HEK293 (cell line): Measurements from ENCODE around the gene IL17RC.
"Not testable (repeated sequence)": the region's sequence is repeated elsewhere in the genome, so short reads cannot be mapped to it uniquely, and the experiment has no call there.

ENCODE experiments used
- CTCF ChIA-PET: fragments of 350-600 bp; formaldehyde crosslinking; extraction: SDS; loops from one replicate; lab custom pipeline; 2021; ENCODE audit warnings: antibody characterized with exemption; lab: Yijun Ruan, JAX
- POLR2A ChIA-PET: fragments of 300-600 bp; formaldehyde crosslinking; extraction: SDS; loops from one replicate; lab custom pipeline; 2020; ENCODE audit warnings: antibody characterized with exemption, inconsistent platforms; lab: Yijun Ruan, JAX
- H3K27ac ChIP-seq: fragments of 200-500 bp; sonication (Bioruptor generic); 2 replicates; pipeline ENCODE4 v1.5.1; 2014; ENCODE audit warnings: low read depth, low read length, control low read depth, inconsistent platforms; ENCODE audit errors: extremely low read depth
- H3K36me3 ChIP-seq, 2 experiments: fragments of 200-500 bp in 1 of 2; sonication (Bioruptor generic) in 1 of 2; 1 replicate in 1 of 2; 2 replicates in 1 of 2; pipeline ENCODE4 v1.5.1; 2014 to 2017; ENCODE audit warnings: inconsistent platforms in 2 of 2, low read length in 2 of 2; ENCODE audit not compliant: control insufficient read depth in 2 of 2, insufficient read depth in 1 of 2
- H3K4me1 ChIP-seq: fragments of 200-500 bp; sonication (Bioruptor generic); 2 replicates; pipeline ENCODE4 v1.5.1; 2014; ENCODE audit warnings: mild to moderate bottlenecking, low read length, inconsistent platforms; ENCODE audit not compliant: control insufficient read depth, insufficient read depth
- H3K4me3 ChIP-seq: 2 replicates; pipeline ENCODE4 v1.5.1; 2011; ENCODE audit warnings: low read depth, mild to moderate bottlenecking, control low read depth, low read length, moderate library complexity
- H3K9me3 ChIP-seq: fragments of 200-500 bp; sonication (Bioruptor generic); 2 replicates; pipeline ENCODE4 v1.5.1; 2014; ENCODE audit warnings: low read depth, low read length, inconsistent platforms; ENCODE audit not compliant: control insufficient read depth, insufficient read depth
- BCL11A ChIP-seq: fragments of 450-650 bp; formaldehyde crosslinking; IDR thresholded peaks from 2 replicates; pipeline ENCODE4 v1.5.1; 2016; ENCODE audit warnings: low read depth, missing biosample characterization, missing genetic modification characterization
- KLF1 ChIP-seq: fragments of 450-650 bp; formaldehyde crosslinking; IDR thresholded peaks from 2 replicates; pipeline ENCODE4 v1.5.1; 2016; ENCODE audit warnings: missing biosample characterization, missing genetic modification characterization
- SCRT1 ChIP-seq: fragments of 450-650 bp; formaldehyde crosslinking; IDR thresholded peaks from 2 replicates; pipeline ENCODE4 v1.5.1; 2016; ENCODE audit warnings: missing biosample characterization, missing genetic modification characterization, borderline replicate concordance
- SCRT2 ChIP-seq: fragments of 450-650 bp; formaldehyde crosslinking; IDR thresholded peaks from 2 replicates; pipeline ENCODE4 v1.5.1; 2016; ENCODE audit warnings: missing biosample characterization, missing genetic modification characterization
- ZBTB8A ChIP-seq: fragments of 450-650 bp; formaldehyde crosslinking; IDR thresholded peaks from 2 replicates; pipeline ENCODE4 v1.5.1; 2016; ENCODE audit warnings: missing biosample characterization, missing genetic modification characterization
- ZNF311 ChIP-seq: fragments of 450-650 bp; formaldehyde crosslinking; IDR thresholded peaks from 2 replicates; pipeline ENCODE4 v1.5.1; 2017; ENCODE audit warnings: missing biosample characterization, missing genetic modification characterization, borderline replicate concordance
- ZNF335 ChIP-seq: fragments of 450-650 bp; formaldehyde crosslinking; conservative IDR thresholded peaks from 2 replicates; pipeline ENCODE4 v1.5.1; 2016; ENCODE audit warnings: missing biosample characterization, missing genetic modification characterization
- ZNF394 ChIP-seq: fragments of 450-650 bp; formaldehyde crosslinking; IDR thresholded peaks from 2 replicates; pipeline ENCODE4 v1.5.1; 2016; ENCODE audit warnings: missing biosample characterization, missing genetic modification characterization, mild to moderate bottlenecking, moderate library complexity, borderline replicate concordance
- ZNF555 ChIP-seq: fragments of 450-650 bp; formaldehyde crosslinking; conservative IDR thresholded peaks from 2 replicates; pipeline ENCODE4 v1.5.1; 2017; ENCODE audit warnings: missing biosample characterization, mild to moderate bottlenecking, missing genetic modification characterization, inconsistent platforms
- ZNF677 ChIP-seq: fragments of 450-650 bp; IDR thresholded peaks from 2 replicates; pipeline ENCODE4 v1.5.0; 2018; ENCODE audit warnings: missing biosample characterization, mild to moderate bottlenecking, missing genetic modification characterization, moderate library complexity

The IL17RC gene

DNA sequence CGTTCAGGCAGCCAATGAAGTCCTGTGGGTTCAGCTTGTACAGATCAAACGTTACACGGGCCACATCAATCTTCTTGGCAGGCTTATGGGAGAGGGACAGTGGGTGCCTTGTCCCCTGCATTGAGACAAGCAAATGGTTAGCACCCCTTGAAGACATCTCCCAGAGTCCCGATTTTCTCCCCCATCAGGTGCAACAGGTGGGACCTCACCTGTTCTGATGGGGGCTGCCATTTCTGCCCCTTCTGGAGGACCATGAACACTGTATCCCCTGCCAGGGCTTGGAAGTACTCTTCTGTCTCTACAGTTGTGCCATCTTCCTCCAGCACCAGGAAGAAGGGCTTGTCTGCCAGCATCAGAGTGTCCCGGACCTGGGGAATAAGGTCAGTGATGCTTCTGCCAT, 46.9 kb upstream of the IL17RC start:
- ChIA-PET POLR2A (interaction anchor here (0.9 to 1.1 kb wide), 2 partner anchors 10 to 63 kb away, joined by 3 to 6 read pairs; partner anchors contain the start of gene CIDEC), CTCF (no interaction called here)
- Histone ChIP-seq H3K4me1 (no peaks in the 10 kb centered on the region; the same call in 1 of the 2 replicates), H3K36me3 (no peaks in the 10 kb centered on the region), H3K9me3 (no peaks in the 10 kb centered on the region), H3K4me3 (no peak overlapping the region), H3K27ac (no peak overlapping the region)
- TF ChIP-seq SCRT1 (tag by site-specific recombination) (peak; percentile 89), SCRT2 (tag by site-specific recombination) (peak; percentile 95), ZNF677 (tag by site-specific recombination) (no peak)

DNA sequence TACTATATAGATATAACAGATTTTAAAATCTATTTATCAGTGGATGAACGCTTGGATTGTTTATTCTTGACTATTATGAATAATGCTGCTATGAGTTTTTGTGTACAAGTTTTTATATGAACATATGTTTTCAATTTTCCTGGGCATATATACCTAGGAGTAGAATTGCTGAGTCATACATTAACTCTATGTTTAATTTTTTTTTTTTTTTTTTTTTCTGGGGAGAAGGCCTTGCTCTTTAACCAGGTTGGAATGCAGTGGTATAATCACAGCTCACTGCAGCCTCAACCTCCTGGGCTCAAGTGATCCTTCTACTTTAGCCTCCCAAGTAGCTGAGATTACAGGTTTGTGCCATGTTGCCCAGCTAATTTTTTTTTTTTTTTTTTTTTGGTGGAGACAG, 45.9 kb upstream of the IL17RC start:
- Histone ChIP-seq H3K36me3 (no peaks in the 10 kb centered on the region), H3K4me1 (no peaks in the 10 kb centered on the region), H3K9me3 (no peaks in the 10 kb centered on the region), H3K27ac (no peak overlapping the region), H3K4me3 (no peak overlapping the region)
- CTCF ChIA-PET: no interaction called here
- TF ChIP-seq ZBTB8A (tag by site-specific recombination): peak; percentile 34; the same call in 1 of the 2 replicates
- TF ChIP-seq ZNF311: no peak
- TF ChIP-seq BCL11A: no peak
- POLR2A ChIA-PET: interaction anchor here (0.7 to 1.1 kb wide), 2 partner anchors 62 to 256 kb away, joined by 3 to 6 read pairs; no protein-coding TSS in a partner anchor

DNA sequence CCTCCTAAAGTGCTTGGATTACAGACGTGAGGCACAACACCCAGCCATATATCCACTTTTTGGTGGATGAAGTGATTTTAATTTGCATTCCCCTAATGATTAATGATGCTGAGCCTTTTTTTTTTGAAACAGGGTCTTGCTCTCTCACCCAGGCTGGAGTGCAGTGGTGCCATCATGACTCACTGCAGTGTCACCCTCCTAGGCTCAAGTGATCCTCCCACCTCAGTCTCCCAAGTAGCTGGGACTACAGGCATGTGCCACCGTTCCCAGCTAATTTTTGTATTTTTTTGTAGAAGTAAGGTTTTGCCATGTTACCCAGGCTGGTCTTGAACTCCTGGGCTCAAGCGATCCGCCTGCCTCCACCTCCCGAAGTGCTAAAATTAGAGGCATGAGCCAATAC, 44.8 kb upstream of the IL17RC start:
- H3K4me3 ChIP-seq, H3K9me3 ChIP-seq, CTCF ChIA-PET, H3K27ac ChIP-seq, H3K36me3 ChIP-seq, POLR2A ChIA-PET, H3K4me1 ChIP-seq: not testable (repeated sequence)

DNA sequence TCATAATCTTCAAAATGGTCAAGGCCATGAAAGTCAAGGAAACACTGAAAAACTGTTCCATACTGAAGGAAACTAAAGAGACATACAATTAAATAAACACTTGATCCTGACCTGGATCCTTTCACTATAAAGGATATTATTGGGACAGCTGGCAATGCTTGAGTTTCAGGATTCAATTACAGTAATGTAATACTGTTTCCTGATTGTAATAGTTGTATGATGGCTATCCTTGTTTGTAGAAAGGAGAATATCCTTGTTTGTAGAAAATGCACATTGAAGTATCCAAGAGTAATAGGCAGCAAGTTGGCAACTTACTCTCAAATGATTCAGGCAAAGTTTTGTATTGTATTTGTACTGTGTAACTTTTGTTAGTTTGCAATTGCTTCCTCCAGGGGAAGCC, 41.5 kb upstream of the IL17RC start:
- Histone ChIP-seq H3K27ac (no peak overlapping the region), H3K36me3 (no peaks in the 10 kb centered on the region), H3K4me1 (no peaks in the 10 kb centered on the region), H3K4me3 (no peak overlapping the region), H3K9me3 (no peaks in the 10 kb centered on the region)
- ChIA-PET CTCF (interaction anchor here (1.2 kb wide), 1 partner anchor 107 kb away, joined by 3 read pairs; no protein-coding TSS in a partner anchor), POLR2A (no interaction called here)
- 0 out of 2 replicates have a peak, but pooled peaks have one; percentile 8 for TF ChIP-seq ZNF335
- TF ChIP-seq ZNF555: no peak

DNA sequence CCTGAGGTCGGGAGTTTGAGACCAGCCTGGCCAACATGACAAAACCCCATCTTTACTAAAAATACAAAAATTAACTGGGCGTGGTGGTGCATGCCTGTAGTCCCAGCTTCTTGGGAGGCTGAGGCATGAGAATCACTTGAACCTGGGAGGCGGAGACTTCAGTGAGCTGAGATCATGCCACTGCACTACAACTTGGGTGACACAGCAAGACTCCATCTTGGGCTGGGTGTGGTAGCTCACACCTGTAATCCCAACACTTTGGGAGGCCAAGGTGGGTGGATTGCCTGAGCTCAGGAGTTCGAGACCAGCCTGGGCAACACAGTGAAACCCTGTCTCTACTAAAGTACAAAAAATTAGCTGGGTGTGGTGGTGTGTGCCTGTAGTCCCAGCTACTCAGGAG, 40.6 kb upstream of the IL17RC start:
- H3K27ac ChIP-seq, H3K4me1 ChIP-seq, POLR2A ChIA-PET, H3K36me3 ChIP-seq, CTCF ChIA-PET, H3K4me3 ChIP-seq, H3K9me3 ChIP-seq: not testable (repeated sequence)
- 0 out of 2 replicates have a peak, but pooled peaks have one; percentile 16 for TF ChIP-seq KLF1 (tag by site-specific recombination)

DNA sequence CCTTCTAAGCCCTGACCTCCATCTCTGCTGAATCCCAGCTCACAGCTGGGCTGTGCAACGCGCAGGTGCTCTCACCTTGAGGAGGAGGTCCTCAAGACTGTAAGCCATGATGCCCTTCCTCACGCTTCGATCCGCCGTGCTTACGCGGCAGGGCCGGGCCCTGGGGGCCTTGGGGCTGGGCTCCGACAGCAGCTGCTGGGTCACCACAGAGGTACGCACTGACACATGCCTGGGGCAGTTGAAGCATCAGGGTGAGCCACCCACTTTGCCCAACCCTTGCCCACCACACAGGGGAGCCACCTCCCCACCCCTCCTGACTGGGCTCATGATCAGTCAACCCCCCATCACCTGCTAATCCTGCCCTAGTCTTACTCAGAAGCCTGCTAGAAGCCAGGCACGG, 39.9 kb upstream of the IL17RC start:
- ChIA-PET CTCF (no interaction called here), POLR2A (no interaction called here)
- H3K4me3 ChIP-seq: no peak overlapping the region
- no peaks in the 10 kb centered on the region for H3K36me3 ChIP-seq
- no peaks in the 10 kb centered on the region for H3K4me1 ChIP-seq
- H3K27ac ChIP-seq: no peak overlapping the region
- H3K9me3 ChIP-seq: no peaks in the 10 kb centered on the region
- no peak for TF ChIP-seq ZNF394 (tag by site-specific recombination)
